Astrocyte (in vitro differentiated cells and primary cell): ENCODE measurements around the gene C1R.

Source experiments
- EZH2 ChIP-seq: IDR thresholded peaks from 2 replicates; pipeline ENCODE4 v1.6.1; 2012; ENCODE audit warnings: mild to moderate bottlenecking, low read length, inconsistent platforms; ENCODE audit not compliant: insufficient read depth
- TF ChIP-seq, protein P1 (sequence below): IDR thresholded peaks from 2 replicates; pipeline ENCODE4 v1.5.1; 2011; ENCODE audit warnings: low read depth, mild to moderate bottlenecking, inconsistent platforms, low read length, moderate library complexity; ENCODE audit not compliant: insufficient read depth

DNA sequence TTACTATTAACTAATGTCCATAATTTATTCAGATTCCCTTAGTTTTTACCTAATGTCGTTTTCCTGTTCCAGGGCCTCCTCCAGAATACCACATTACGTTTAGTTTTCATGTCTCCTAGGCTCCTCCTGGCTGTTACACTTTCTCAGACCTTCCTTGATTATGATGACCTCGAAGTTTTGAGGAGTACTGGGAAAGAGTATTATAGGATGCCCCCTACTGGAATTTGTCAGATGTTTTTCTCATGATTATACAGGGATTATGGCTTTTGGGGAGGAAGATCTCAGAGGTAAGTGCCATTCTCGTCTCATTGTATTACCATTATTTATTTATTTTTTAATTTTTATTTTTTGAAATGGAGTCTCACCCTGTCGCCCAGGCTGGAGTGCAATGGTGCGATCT lies 49.4 kb downstream of the C1R start:
- TF ChIP-seq, protein P1, sequence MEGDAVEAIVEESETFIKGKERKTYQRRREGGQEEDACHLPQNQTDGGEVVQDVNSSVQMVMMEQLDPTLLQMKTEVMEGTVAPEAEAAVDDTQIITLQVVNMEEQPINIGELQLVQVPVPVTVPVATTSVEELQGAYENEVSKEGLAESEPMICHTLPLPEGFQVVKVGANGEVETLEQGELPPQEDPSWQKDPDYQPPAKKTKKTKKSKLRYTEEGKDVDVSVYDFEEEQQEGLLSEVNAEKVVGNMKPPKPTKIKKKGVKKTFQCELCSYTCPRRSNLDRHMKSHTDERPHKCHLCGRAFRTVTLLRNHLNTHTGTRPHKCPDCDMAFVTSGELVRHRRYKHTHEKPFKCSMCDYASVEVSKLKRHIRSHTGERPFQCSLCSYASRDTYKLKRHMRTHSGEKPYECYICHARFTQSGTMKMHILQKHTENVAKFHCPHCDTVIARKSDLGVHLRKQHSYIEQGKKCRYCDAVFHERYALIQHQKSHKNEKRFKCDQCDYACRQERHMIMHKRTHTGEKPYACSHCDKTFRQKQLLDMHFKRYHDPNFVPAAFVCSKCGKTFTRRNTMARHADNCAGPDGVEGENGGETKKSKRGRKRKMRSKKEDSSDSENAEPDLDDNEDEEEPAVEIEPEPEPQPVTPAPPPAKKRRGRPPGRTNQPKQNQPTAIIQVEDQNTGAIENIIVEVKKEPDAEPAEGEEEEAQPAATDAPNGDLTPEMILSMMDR: peak; percentile 16
- no peak for TF ChIP-seq EZH2
